K562 (cell line): ENCODE data around the gene PRND. TPM values are rescaled to one million over a fixed set of nuclear protein-coding genes. Genes with fewer than 3 reads are reported as not detected.

Experiments used
- ATAC-seq: fragments of 200-7000 bp; cut with Tn5 transposase; 3 replicates; pipeline ENCODE4 v1.9.1; 2020; ENCODE audit warnings: moderate library complexity
- BruUV-seq: library from RNA; stranded (reverse); fragments of 400-500 nt; replicated peaks from 2 replicates; lab custom pipeline; 2021; lab: Mats Ljungman, UMichigan
- CTCF ChIA-PET: fragments of 300-600 bp; formaldehyde crosslinking; extraction: SDS; loops from one replicate; lab custom pipeline; 2021; ENCODE audit warnings: low intra/inter-chr PET ratio; lab: Yijun Ruan, JAX
- POLR2A ChIA-PET: fragments of 300-600, 350-650 bp; sonication (Branson Sonifier 250); formaldehyde crosslinking; extraction: SDS; loops from one replicate; lab custom pipeline; 2021; ENCODE audit warnings: antibody characterized with exemption, inconsistent platforms; lab: Yijun Ruan, JAX
- DNase-seq, 4 experiments: peaks; one replicate each; pipeline versions ENCODE4 v3.0.0 to v3.0.0-alpha.2; 2011 to 2018; ENCODE audit warnings: low spot score in 3 of 4, mixed read lengths in 3 of 4; ENCODE audit errors: extremely low read depth in 1 of 4
- FAIRE-seq: peaks from 2 replicates; lab custom pipeline; 2011; peaks lifted over from hg19 to GRCh38; lab: Jason Lieb, UNC
- H2AFZ ChIP-seq: 2 replicates; pipeline ENCODE4 v1.6.0; 2011; ENCODE audit warnings: low read depth, low read length, control low read depth, inconsistent platforms
- H3K27ac ChIP-seq: fragments of 200-600 bp; 3 replicates; pipeline ENCODE4 v1.8.0; 2011; ENCODE audit warnings: low read depth, mild to moderate bottlenecking, control low read depth, inconsistent platforms, low read length, moderate library complexity, mixed read lengths; ENCODE audit errors: extremely low read depth
- H3K27me3 ChIP-seq, 2 experiments: fragments of 300-600 bp in 1 of 2; 2 replicates in 1 of 2; 3 replicates in 1 of 2; pipeline versions ENCODE4 v1.6.0 to v1.8.0; 2011; ENCODE audit warnings: inconsistent platforms in 2 of 2, low read length in 2 of 2, mild to moderate bottlenecking in 1 of 2, mixed read lengths in 1 of 2, moderate library complexity in 1 of 2; ENCODE audit not compliant: control insufficient read depth in 2 of 2, insufficient read depth in 2 of 2
- H3K36me3 ChIP-seq: fragments of 300-600 bp; 3 replicates; pipeline ENCODE4 v1.8.0; 2011; ENCODE audit warnings: mild to moderate bottlenecking, low read length, inconsistent platforms; ENCODE audit not compliant: control insufficient read depth, insufficient read depth
- H3K4me1 ChIP-seq, 2 experiments: fragments of 200-600 bp in 1 of 2; replicated peaks in 1 of 2; 2 replicates in 1 of 2; 3 replicates in 1 of 2; pipeline versions ENCODE4 v1.5.1 to v1.8.0; 2011; ENCODE audit warnings: inconsistent platforms in 2 of 2, low read length in 2 of 2, mild to moderate bottlenecking in 1 of 2, mixed read lengths in 1 of 2, moderate library complexity in 1 of 2; ENCODE audit not compliant: control insufficient read depth in 2 of 2, insufficient read depth in 2 of 2
- H3K4me2 ChIP-seq: 2 replicates; pipeline ENCODE4 v1.6.1; 2011; ENCODE audit warnings: low read length, control low read depth, inconsistent platforms, mixed read lengths; ENCODE audit not compliant: insufficient read depth
- H3K4me3 ChIP-seq: fragments of 200-600 bp; sonication (generic), shearing (Covaris generic); 2 replicates; pipeline ENCODE4 v1.5.1; 2016; ENCODE audit warnings: control low read depth, inconsistent platforms
- H3K79me2 ChIP-seq: fragments of 200-600 bp; 3 replicates; pipeline ENCODE4 v1.8.0; 2011; ENCODE audit warnings: low read length, inconsistent platforms; ENCODE audit not compliant: control insufficient read depth, insufficient read depth
- H3K9ac ChIP-seq, 2 experiments: 2 replicates each; pipeline versions ENCODE4 v1.6.0 to v1.6.1; 2011; ENCODE audit warnings: low read depth in 2 of 2, low read length in 2 of 2, control low read depth in 1 of 2, inconsistent platforms in 1 of 2, mild to moderate bottlenecking in 1 of 2, mixed read lengths in 1 of 2; ENCODE audit not compliant: insufficient read depth in 1 of 2
- H3K9me1 ChIP-seq: one replicate; pipeline ENCODE4 v1.6.0; 2011; ENCODE audit warnings: inconsistent platforms, mild to moderate bottlenecking, low read length, moderate library complexity; ENCODE audit not compliant: control insufficient read depth, insufficient read depth
- H3K9me3 ChIP-seq: replicated peaks from 2 replicates; pipeline ENCODE4 v1.5.1; 2011; ENCODE audit warnings: low read depth, low read length, inconsistent platforms; ENCODE audit not compliant: control insufficient read depth, insufficient read depth
- H4K20me1 ChIP-seq: replicated peaks from 2 replicates; pipeline ENCODE4 v1.6.1; 2011; ENCODE audit warnings: low read length, inconsistent platforms, mixed read lengths; ENCODE audit not compliant: control insufficient read depth, insufficient read depth
- C11orf30 ChIP-seq: fragments of 450-650 bp; IDR thresholded peaks from 2 replicates; pipeline ENCODE4 v1.6.1; 2016; ENCODE audit warnings: low read depth, mild to moderate bottlenecking
- PREB ChIP-seq: sonication (generic); formaldehyde crosslinking; IDR thresholded peaks from 2 replicates; pipeline ENCODE4 v1.8.1; 2023; ENCODE audit warnings: mild to moderate bottlenecking, missing genetic modification reagents
- SOX6 ChIP-seq: fragments of 450-650 bp; IDR thresholded peaks from 2 replicates; pipeline ENCODE4 v1.6.1; 2014; ENCODE audit warnings: mild to moderate bottlenecking
- ZKSCAN1 ChIP-seq: fragments of 150-350 bp; IDR thresholded peaks from 2 replicates; pipeline ENCODE4 v1.6.1; 2016; ENCODE audit warnings: low read depth, low read length
- ZNF316 ChIP-seq: fragments of 450-650 bp; IDR thresholded peaks from 2 replicates; pipeline ENCODE4 v1.6.1; 2016
- ZNF449 ChIP-seq: fragments of 250-450 bp; sonication (Bioruptor Pico); IDR thresholded peaks from 2 replicates; pipeline ENCODE4 v1.8.0; 2022; ENCODE audit warnings: moderate library complexity, mild to moderate bottlenecking, inconsistent platforms
- WGBS: fragments of 100-300 bp; shearing (Covaris generic); methylation state at CpG from one replicate; pipeline ENCODE4 v1.1.6; 2016; ENCODE audit warnings: low coverage, mixed read lengths; ENCODE audit not compliant: insufficient coverage; ENCODE audit errors: missing lambda C conversion rate; 5-methylcytosine and 5-hydroxymethylcytosine counted together
- in situ Hi-C: fragments of 300-500 bp; cut with MboI; formaldehyde crosslinking; loops from 4 replicates; pipeline ENCODE4 v1.15.0; 2018; ENCODE audit warnings: inconsistent platforms, mixed read lengths
- intact Hi-C: fragments of 100-400 bp; cut with micrococcal nuclease; formaldehyde crosslinking; loops from 2 replicates; pipeline ENCODE4 v1.14.2; 2022
- polyA plus RNA-seq, 8 experiments: library from polyadenylated mRNA; depleted of rRNA in 4 of 8; stranded (reverse) in 5 of 8; unstranded in 3 of 8; fragments of >200 nt; fragmentation: Nextera tagmentation in 2 of 8; fragmentation: Illumina TruSeq in 1 of 8; extraction: Ambion mirVana in 2 of 8; extraction: Trizol in 1 of 8; gene quantifications; 2 replicates each; pipeline versions ENCODE4 v1.2.1 to v1.2.3, GENCODE V29; 2011 to 2014; ENCODE audit warnings: inconsistent platforms in 1 of 8, missing spikeins in 1 of 8
- total RNA-seq, 7 experiments: library from RNA; depleted of rRNA in 6 of 7; stranded (reverse); fragments of >200 nt in 6 of 7; fragmentation: Illumina TruSeq in 2 of 7; extraction: Trizol in 2 of 7; gene quantifications; 2 replicates each; pipeline versions ENCODE4 v1.2.1 to v1.2.3, GENCODE V29; 2011 to 2021; ENCODE audit warnings: low replicate concordance in 1 of 7

Gene PRND
- total and polyA plus RNA-seq, 9 of the 15 experiments (the other 6 are each of a cell fraction or from before 2014, with no cell fraction given), result not detected

- TF ChIP-seq PREB (no peak), SOX6 (no peak), ZNF449 (CRISPR knock-in tag) (no peak)
Observed at GRCh38 chr20:4774207-4774606, 52.5 kb downstream of the PRND start (continued).

- no peak overlapping the region for H3K4me2 ChIP-seq
- in situ Hi-C loops (no loop called here), intact Hi-C loops (no loop called here)
- ChIA-PET POLR2A (no interaction called here), CTCF (no interaction called here)
- BruUV-seq, result no TSS peak
- no peaks in the 10 kb centered on the region for H3K36me3 ChIP-seq
- H3K9me3 ChIP-seq, result no peaks in the 10 kb centered on the region
- H3K27me3 ChIP-seq, result peaks cover 0 to 9% of the 10 kb centered on the region in 2 experiments; a peak in 3 of 5 replicates
- H3K4me3 ChIP-seq, result no peak overlapping the region
- H3K9ac ChIP-seq, result no peak overlapping the region
- no peak overlapping the region for H2AFZ ChIP-seq
- no peak overlapping the region for H3K27ac ChIP-seq
- H3K4me1 ChIP-seq, result peaks cover 0 to 4% of the 10 kb centered on the region in 2 experiments; a peak in 2 of 5 replicates
- ATAC-seq (no peak), DNase-seq (no peak), FAIRE-seq (no peak)
- TF ChIP-seq ZKSCAN1 (no peak), C11orf30 (peak; percentile 51; the same call in 1 of the 2 replicates), ZNF316 (peak; percentile 67)
- H3K79me2 ChIP-seq, result no peaks in the 10 kb centered on the region
- WGBS, result 8% methylated on average over 17 of the region's 21 CpGs
- no peaks in the 10 kb centered on the region for H4K20me1 ChIP-seq
- H3K9me1 ChIP-seq, result no peaks in the 10 kb centered on the region
Observed at GRCh38 chr20:4775322-4776078, 53.8 kb downstream of the PRND start.
